ENCODE data around the gene ADGRL2. TPM values are rescaled to one million over a fixed set of nuclear protein-coding genes. Genes with fewer than 3 reads are reported as not detected.

Gene ADGRL2
- total RNA-seq, 1 experiment from 2014 or later: 36.4 TPM

GRCh38 chr1:81907575-81907974, 106.8 kb downstream of the ADGRL2 start:
- DNase-seq (ENCODE audit: low spot score): no peak

- DNase-seq (ENCODE audit: low spot score): no peak
Measured at GRCh38 chr1:81912383-81912782, 111.6 kb downstream of the ADGRL2 start.

- DNase-seq (ENCODE audit: low spot score): no peak
Measured at GRCh38 chr1:81915937-81916336, 115.2 kb downstream of the ADGRL2 start.

- DNase-seq (ENCODE audit: low spot score): peak; percentile 2
Measured at GRCh38 chr1:81920245-81920740, 119.6 kb downstream of the ADGRL2 start.

- DNase-seq (ENCODE audit: low spot score): no peak
Measured at GRCh38 chr1:81920886-81921285, 120.2 kb downstream of the ADGRL2 start.

GRCh38 chr1:81921344-81921743, 120.6 kb downstream of the ADGRL2 start:
- DNase-seq (ENCODE audit: low spot score): no peak

GRCh38 chr1:81921851-81922462, 121.2 kb downstream of the ADGRL2 start:
- no peak for DNase-seq (ENCODE audit: low spot score)

GRCh38 chr1:81922955-81923354, 122.2 kb downstream of the ADGRL2 start:
- no peak for DNase-seq (ENCODE audit: low spot score)

- no peak for DNase-seq (ENCODE audit: low spot score)
Measured at GRCh38 chr1:81929106-81929505, 128.4 kb downstream of the ADGRL2 start.

GRCh38 chr1:81936853-81937252, 136.1 kb downstream of the ADGRL2 start:
- no peak for DNase-seq (ENCODE audit: low spot score)

- no peak for DNase-seq (ENCODE audit: low spot score)
Measured at GRCh38 chr1:81937791-81938450, 137.2 kb downstream of the ADGRL2 start.

- DNase-seq (ENCODE audit: low spot score): no peak
Measured at GRCh38 chr1:81948495-81948894, 147.8 kb downstream of the ADGRL2 start.

GRCh38 chr1:81949421-81949820, 148.7 kb downstream of the ADGRL2 start:
- DNase-seq (ENCODE audit: low spot score): no peak

- DNase-seq (ENCODE audit: low spot score): no peak
Measured at GRCh38 chr1:81950037-81950436, 149.3 kb downstream of the ADGRL2 start.

GRCh38 chr1:81950591-81951244, 150.0 kb downstream of the ADGRL2 start:
- no peak for DNase-seq (ENCODE audit: low spot score)

- no peak for DNase-seq (ENCODE audit: low spot score)
Measured at GRCh38 chr1:81954534-81955020, 153.8 kb downstream of the ADGRL2 start.

GRCh38 chr1:81967951-81968350, 167.2 kb downstream of the ADGRL2 start:
- DNase-seq (ENCODE audit: low spot score): no peak

GRCh38 chr1:81970416-81970815, 169.7 kb downstream of the ADGRL2 start:
- no peak for DNase-seq (ENCODE audit: low spot score)

GRCh38 chr1:81974222-81974841, 173.6 kb downstream of the ADGRL2 start:
- DNase-seq (ENCODE audit: low spot score): no peak

GRCh38 chr1:81974883-81975555, 174.3 kb downstream of the ADGRL2 start:
- DNase-seq (ENCODE audit: low spot score): no peak

GRCh38 chr1:81976539-81976938, 175.8 kb downstream of the ADGRL2 start:
- DNase-seq (ENCODE audit: low spot score): no peak

GRCh38 chr1:81978945-81979344, 178.2 kb downstream of the ADGRL2 start:
- DNase-seq (ENCODE audit: low spot score): no peak
